ENCODE measurements around the gene SSR1.

The SSR1 gene

GRCh38 chr6:7313505-7314165, 636 bp upstream of the SSR1 start:
- DNase-seq (ENCODE audit: low spot score): no peak
- Mint-ChIP-seq H3K4me1 (ENCODE audit: low read depth) (peaks cover 35% of the 10 kb centered on the region), H3K4me3 (peak overlapping the region; percentile 97), H3K9me3 (peaks cover 5% of the 10 kb centered on the region), H3K27me3 (ENCODE audit: low read depth) (no peaks in the 10 kb centered on the region), H3K27ac (peak overlapping the region; percentile 93), H3K36me3 (ENCODE audit: low read depth) (peaks cover 36% of the 10 kb centered on the region)

GRCh38 chr6:7311917-7312615, 933 bp downstream of the SSR1 start:
- Mint-ChIP-seq H3K27me3 (ENCODE audit: low read depth) (no peaks in the 10 kb centered on the region), H3K27ac (peak overlapping the region; percentile 93), H3K9me3 (peaks cover 5% of the 10 kb centered on the region), H3K36me3 (ENCODE audit: low read depth) (peaks cover 48% of the 10 kb centered on the region), H3K4me1 (ENCODE audit: low read depth) (peaks cover 43% of the 10 kb centered on the region), H3K4me3 (peak overlapping the region; percentile 97)
- peak; percentile 44 for DNase-seq (ENCODE audit: low spot score)

- Mint-ChIP-seq H3K4me1 (ENCODE audit: low read depth) (peaks cover 46% of the 10 kb centered on the region), H3K4me3 (peak overlapping the region; percentile 97), H3K36me3 (ENCODE audit: low read depth) (peaks cover 51% of the 10 kb centered on the region), H3K9me3 (peaks cover 5% of the 10 kb centered on the region), H3K27ac (peak overlapping the region; percentile 82), H3K27me3 (ENCODE audit: low read depth) (no peaks in the 10 kb centered on the region)
- no peak for DNase-seq (ENCODE audit: low spot score)
Observed at GRCh38 chr6:7311176-7311575, 1.8 kb downstream of the SSR1 start.

- no peak for DNase-seq (ENCODE audit: low spot score)
- Mint-ChIP-seq H3K4me1 (ENCODE audit: low read depth) (peaks cover 48% of the 10 kb centered on the region), H3K27me3 (ENCODE audit: low read depth) (no peaks in the 10 kb centered on the region), H3K36me3 (ENCODE audit: low read depth) (peaks cover 63% of the 10 kb centered on the region), H3K4me3 (peak overlapping the region; percentile 3), H3K27ac (no peak overlapping the region), H3K9me3 (peaks cover 5% of the 10 kb centered on the region)
Observed at GRCh38 chr6:7309050-7309449, 3.9 kb downstream of the SSR1 start.

GRCh38 chr6:7307533-7307932, 5.5 kb downstream of the SSR1 start:
- Mint-ChIP-seq H3K4me3 (no peak overlapping the region), H3K36me3 (ENCODE audit: low read depth) (peaks cover 67% of the 10 kb centered on the region), H3K9me3 (peaks cover 5% of the 10 kb centered on the region), H3K27ac (no peak overlapping the region), H3K4me1 (ENCODE audit: low read depth) (peaks cover 40% of the 10 kb centered on the region), H3K27me3 (ENCODE audit: low read depth) (no peaks in the 10 kb centered on the region)
- DNase-seq (ENCODE audit: low spot score): no peak

- Mint-ChIP-seq H3K27ac (no peak overlapping the region), H3K4me3 (no peak overlapping the region), H3K9me3 (peaks cover 3% of the 10 kb centered on the region), H3K36me3 (ENCODE audit: low read depth) (peaks cover 61% of the 10 kb centered on the region), H3K4me1 (ENCODE audit: low read depth) (peaks cover 33% of the 10 kb centered on the region), H3K27me3 (ENCODE audit: low read depth) (no peaks in the 10 kb centered on the region)
- DNase-seq (ENCODE audit: low spot score): no peak
Observed at GRCh38 chr6:7304821-7305220, 8.2 kb downstream of the SSR1 start.

- Mint-ChIP-seq H3K9me3 (no peaks in the 10 kb centered on the region), H3K4me3 (no peak overlapping the region), H3K27ac (no peak overlapping the region), H3K4me1 (ENCODE audit: low read depth) (peaks cover 18% of the 10 kb centered on the region), H3K36me3 (ENCODE audit: low read depth) (peaks cover 57% of the 10 kb centered on the region), H3K27me3 (ENCODE audit: low read depth) (no peaks in the 10 kb centered on the region)
- DNase-seq (ENCODE audit: low spot score): no peak
Observed at GRCh38 chr6:7301702-7302101, 11.3 kb downstream of the SSR1 start.

- no peak overlapping the region for H3K4me3 Mint-ChIP-seq
- H3K27me3 Mint-ChIP-seq (ENCODE audit: low read depth): no peaks in the 10 kb centered on the region
- peaks cover 18% of the 10 kb centered on the region for H3K4me1 Mint-ChIP-seq (ENCODE audit: low read depth)
- no peak for DNase-seq (ENCODE audit: low spot score)
- peaks cover 63% of the 10 kb centered on the region for H3K36me3 Mint-ChIP-seq (ENCODE audit: low read depth)
- H3K27ac Mint-ChIP-seq: no peak overlapping the region
- no peaks in the 10 kb centered on the region for H3K9me3 Mint-ChIP-seq
Observed at GRCh38 chr6:7300926-7301325, 12.1 kb downstream of the SSR1 start.

- Mint-ChIP-seq H3K9me3 (no peaks in the 10 kb centered on the region), H3K36me3 (ENCODE audit: low read depth) (peaks cover 53% of the 10 kb centered on the region)
Observed at GRCh38 chr6:7298113-7298512, 14.9 kb downstream of the SSR1 start.

GRCh38 chr6:7296602-7297001, 16.4 kb downstream of the SSR1 start:
- Mint-ChIP-seq H3K4me3 (no peak overlapping the region), H3K9me3 (no peaks in the 10 kb centered on the region), H3K36me3 (ENCODE audit: low read depth) (peaks cover 54% of the 10 kb centered on the region), H3K4me1 (ENCODE audit: low read depth) (peaks cover 8% of the 10 kb centered on the region), H3K27me3 (ENCODE audit: low read depth) (no peaks in the 10 kb centered on the region), H3K27ac (no peak overlapping the region)
- no peak for DNase-seq (ENCODE audit: low spot score)

More at GRCh38 chr6:7298113-7298512, 14.9 kb downstream of the SSR1 start:
- no peak for DNase-seq (ENCODE audit: low spot score)
- no peak overlapping the region for H3K4me3 Mint-ChIP-seq
- H3K27ac Mint-ChIP-seq: no peak overlapping the region
- H3K27me3 Mint-ChIP-seq (ENCODE audit: low read depth): no peaks in the 10 kb centered on the region
- H3K4me1 Mint-ChIP-seq (ENCODE audit: low read depth): peaks cover 8% of the 10 kb centered on the region

GRCh38 chr6:7295916-7296315, 17.1 kb downstream of the SSR1 start:
- H3K36me3 Mint-ChIP-seq (ENCODE audit: low read depth): peaks cover 48% of the 10 kb centered on the region

GRCh38 chr6:7292596-7293255, 20.3 kb downstream of the SSR1 start:
- Mint-ChIP-seq H3K4me1 (ENCODE audit: low read depth) (no peaks in the 10 kb centered on the region), H3K4me3 (no peak overlapping the region), H3K9me3 (no peaks in the 10 kb centered on the region), H3K27ac (no peak overlapping the region), H3K36me3 (ENCODE audit: low read depth) (peaks cover 52% of the 10 kb centered on the region), H3K27me3 (ENCODE audit: low read depth) (no peaks in the 10 kb centered on the region)
- DNase-seq (ENCODE audit: low spot score): no peak

More at GRCh38 chr6:7295916-7296315, 17.1 kb downstream of the SSR1 start:
- H3K27me3 Mint-ChIP-seq (ENCODE audit: low read depth): no peaks in the 10 kb centered on the region
- DNase-seq (ENCODE audit: low spot score): no peak
- no peaks in the 10 kb centered on the region for H3K9me3 Mint-ChIP-seq
- peaks cover 7% of the 10 kb centered on the region for H3K4me1 Mint-ChIP-seq (ENCODE audit: low read depth)
- no peak overlapping the region for H3K27ac Mint-ChIP-seq
- no peak overlapping the region for H3K4me3 Mint-ChIP-seq

GRCh38 chr6:7290079-7290478, 22.9 kb downstream of the SSR1 start:
- H3K36me3 Mint-ChIP-seq (ENCODE audit: low read depth): peaks cover 55% of the 10 kb centered on the region
- H3K4me3 Mint-ChIP-seq: no peak overlapping the region
- no peak for DNase-seq (ENCODE audit: low spot score)
- H3K27me3 Mint-ChIP-seq (ENCODE audit: low read depth): no peaks in the 10 kb centered on the region
- H3K9me3 Mint-ChIP-seq: no peaks in the 10 kb centered on the region
- H3K27ac Mint-ChIP-seq: no peak overlapping the region
- no peaks in the 10 kb centered on the region for H3K4me1 Mint-ChIP-seq (ENCODE audit: low read depth)

- Mint-ChIP-seq H3K27me3 (ENCODE audit: low read depth) (no peaks in the 10 kb centered on the region), H3K4me1 (ENCODE audit: low read depth) (peaks cover 17% of the 10 kb centered on the region), H3K36me3 (ENCODE audit: low read depth) (peaks cover 62% of the 10 kb centered on the region), H3K9me3 (no peaks in the 10 kb centered on the region), H3K4me3 (no peak overlapping the region), H3K27ac (no peak overlapping the region)
- no peak for DNase-seq (ENCODE audit: low spot score)
Observed at GRCh38 chr6:7285416-7285815, 27.6 kb downstream of the SSR1 start.
